Measurements from ENCODE around the gene ITGBL1.

ITGBL1 gene

DNA sequence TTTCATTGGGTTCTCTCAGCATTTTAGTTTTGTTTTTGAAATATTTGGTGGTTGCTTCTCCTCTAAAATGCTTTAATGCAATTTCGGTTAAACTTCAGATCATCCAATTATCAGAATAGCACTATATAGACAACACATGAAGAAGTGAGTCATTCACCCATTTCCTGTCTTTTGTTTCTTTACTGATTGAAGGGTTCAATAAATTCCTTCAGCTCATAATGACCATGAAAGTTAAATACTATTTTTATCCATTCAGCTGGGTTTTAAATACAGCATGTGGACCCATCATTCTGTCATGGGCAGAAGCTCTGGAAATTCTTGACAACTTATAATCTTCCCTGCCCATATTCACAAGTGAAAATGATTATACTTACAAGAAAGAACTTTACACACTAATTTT lies 187.2 kb downstream of the ITGBL1 start:
- no peak for DNase-seq

DNA sequence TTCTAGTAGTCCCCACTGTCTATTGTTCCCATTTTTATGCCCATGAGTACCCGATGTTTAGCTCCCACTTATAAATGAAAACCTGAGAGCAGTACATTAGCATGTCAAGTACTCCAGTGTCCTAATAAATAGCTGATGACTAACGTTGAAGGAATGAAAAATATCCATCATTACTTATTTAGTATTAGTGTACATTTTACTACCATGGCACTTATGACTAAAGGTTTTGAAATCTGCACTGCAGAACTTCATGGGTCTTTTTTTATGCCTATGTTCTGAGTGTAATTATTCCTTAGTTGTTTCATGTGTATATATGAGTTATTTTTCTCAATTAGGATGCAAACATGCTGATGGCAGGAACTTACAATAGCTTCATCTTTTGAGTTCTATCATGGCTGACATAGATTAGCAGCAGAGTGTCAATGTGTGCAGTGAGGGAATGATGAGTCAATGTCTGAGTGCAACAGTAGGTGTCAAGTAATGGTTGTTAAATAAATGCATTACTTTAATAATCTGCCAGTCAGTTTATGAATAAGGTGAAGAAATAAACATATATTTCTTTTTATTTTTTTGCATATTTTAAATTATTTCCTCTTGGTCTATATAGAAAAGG lies 188.4 kb downstream of the ITGBL1 start:
- no peak for DNase-seq

DNA sequence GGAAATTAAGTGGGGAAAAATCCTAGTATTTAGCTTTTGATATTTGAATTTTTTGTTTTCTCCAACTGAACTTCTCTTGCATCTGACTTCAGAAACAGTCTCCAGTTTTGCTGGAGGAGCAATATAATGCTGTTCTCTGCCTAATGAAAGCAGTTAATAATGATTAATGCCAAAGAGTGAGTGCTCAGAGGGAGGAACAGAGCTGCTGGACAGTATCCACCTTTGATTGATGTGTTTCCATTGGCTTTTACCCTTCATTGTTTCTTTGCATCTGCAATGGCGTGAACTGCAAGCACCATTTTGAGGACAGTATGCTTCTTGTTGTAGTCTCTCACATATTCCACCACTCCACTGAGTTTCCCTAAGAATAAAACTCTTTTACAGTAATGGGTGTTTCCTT lies 193.4 kb downstream of the ITGBL1 start:
- DNase-seq = no peak

DNA sequence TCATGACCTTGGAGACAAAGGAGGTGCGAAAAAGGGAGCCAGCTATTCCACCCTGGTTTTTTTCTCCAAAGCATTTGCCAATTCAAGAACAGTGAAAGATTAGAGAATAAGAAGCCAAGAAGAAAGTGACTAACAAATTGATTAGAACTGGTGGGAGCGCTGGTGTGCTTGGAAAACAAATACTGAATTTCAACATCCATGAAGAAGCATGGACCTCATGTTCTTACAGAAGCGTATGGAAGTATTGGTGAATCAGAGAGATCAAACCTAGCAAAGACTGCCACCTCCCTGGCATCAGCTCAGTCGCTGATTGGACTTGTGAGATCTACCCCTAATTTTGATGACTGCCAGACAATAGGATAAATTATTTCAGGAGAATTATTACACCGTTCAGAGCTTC lies 195.3 kb downstream of the ITGBL1 start:
- no peak for DNase-seq

DNA sequence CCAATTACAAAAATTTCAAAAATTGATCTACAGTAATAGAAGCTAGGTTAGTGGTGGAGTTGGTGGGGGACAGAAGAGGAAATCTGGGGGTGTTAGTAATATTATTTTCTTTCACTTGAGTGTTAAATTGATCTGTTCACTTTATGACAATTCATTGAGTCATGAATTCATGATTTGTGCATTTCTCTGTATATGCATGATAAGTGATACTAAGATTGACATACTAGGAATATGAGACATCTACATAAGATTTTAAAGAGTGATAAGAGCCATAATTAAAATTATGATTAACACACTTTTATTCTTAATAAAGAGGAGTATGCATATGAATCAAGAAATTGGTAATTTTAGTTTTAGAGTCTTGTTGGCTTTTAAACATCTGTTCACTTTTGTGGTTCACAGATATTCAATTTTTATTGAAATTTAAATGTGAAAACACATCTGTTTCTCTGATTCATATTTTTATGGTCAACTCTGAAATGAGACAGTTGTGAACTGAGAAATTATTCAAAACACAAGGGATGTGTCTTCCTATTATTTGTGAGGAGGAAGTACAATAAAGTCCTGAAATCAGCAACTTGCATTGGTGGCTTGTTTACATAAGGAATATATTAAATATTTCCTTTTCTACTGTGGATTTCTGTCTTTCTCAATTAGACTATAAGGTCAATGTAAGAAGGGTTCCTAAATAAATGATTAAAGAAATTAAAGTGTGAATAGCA lies 196.5 kb downstream of the ITGBL1 start:
- no peak for DNase-seq

DNA sequence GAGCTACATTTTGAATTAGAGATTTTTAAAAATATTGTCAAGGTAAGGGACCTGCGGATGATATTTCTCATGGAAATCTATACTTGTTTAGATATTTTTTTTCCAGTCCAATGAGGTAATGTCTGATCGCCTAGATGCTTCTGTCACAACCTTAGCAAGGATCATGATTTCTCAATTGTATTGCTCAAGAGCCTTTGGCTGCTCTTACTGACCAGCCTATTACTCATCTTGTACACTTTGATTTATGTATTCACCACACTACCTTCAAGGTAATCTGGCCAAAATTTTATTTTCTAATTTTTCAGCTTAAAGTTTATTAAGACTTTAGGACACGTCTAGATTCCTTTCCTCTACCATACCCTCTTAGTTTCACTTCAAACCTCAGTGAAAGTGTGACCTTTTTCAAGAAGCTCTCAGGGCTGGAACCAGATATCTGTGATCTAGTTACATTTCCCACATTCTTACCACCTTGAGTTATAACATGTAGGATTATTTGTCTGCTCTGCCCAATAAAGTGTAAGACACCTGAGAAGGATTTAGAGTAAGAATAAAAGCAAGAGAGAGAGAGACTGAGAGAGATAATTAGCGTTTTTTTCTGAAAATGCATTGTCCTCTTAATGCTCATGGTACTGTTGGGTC lies 197.1 kb downstream of the ITGBL1 start:
- DNase-seq = peak in 1 of 2 donors; percentile 50

DNA sequence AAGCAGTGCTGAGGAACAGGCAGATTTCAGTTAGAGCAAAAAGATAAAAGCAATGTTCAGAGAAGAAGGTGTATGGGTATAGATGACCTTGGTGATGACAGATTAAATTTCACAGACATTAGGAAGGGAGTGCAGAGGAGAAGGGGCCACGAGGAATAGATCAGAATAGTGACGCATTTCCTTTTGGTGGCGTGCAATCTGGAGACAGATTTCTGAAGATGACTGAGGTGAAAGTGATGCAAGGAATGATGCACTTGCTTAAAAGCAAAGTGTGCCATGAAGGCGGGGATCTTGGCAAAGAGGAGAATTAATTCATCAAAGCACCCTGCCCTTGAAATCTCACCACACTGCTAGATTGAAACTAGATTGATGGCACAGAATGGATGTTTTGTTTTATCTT lies 202.4 kb downstream of the ITGBL1 start:
- DNase-seq = no peak

DNA sequence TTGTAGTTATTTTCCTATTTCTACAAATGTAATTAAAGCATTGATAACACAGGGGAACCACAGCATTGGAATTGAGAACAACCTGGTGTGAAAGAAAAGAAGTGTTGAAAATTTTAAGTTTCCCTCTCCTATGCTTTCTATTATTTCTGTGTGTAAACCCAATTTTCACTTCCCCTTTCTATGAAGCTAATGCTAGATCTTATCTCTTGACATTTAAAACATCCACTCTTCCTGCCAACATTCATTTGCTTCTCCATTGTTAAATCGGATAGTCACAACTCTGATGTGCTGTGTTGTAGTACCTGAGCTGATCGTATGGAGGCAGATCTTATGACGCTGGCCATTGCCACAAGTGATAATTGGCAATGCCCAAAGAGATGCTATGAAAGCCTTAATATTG lies 203.0 kb downstream of the ITGBL1 start:
- DNase-seq = no peak

DNA sequence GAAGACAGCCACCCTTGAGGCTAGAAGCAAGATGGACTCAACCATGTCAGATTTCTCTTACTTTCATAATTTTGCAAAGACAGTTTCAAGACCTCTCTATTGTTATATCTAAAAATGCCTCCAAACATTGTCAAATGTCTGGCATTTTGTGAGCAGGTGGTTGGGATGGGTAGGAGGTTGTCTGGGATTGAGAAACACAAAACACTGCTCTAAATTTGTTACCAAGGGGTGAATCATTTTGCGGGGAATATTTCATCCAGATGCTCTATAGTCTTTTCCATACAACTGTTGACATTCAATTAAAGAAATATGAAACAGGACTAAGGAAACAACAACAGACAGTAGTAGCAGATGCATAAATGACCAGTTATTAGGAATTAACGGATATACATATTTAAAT lies 208.2 kb downstream of the ITGBL1 start:
- DNase-seq = no peak

DNA sequence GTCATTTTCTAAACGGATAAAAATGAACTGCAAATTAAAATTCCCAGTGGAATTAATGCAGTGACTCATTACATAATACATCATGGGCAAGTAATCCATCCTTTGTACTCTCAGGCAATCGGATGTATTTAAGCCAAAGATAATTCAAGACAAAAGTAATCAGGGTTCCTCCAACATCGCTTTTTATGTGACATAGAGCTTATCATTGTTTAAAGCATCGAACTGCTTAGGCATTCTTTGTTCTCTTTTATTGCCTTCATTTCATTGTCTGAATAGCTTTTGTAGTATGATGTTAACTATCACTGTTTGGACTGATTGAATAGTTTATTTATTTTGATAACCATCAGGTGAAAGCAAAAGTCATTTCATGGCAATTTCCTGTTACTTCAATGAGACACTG lies 209.4 kb downstream of the ITGBL1 start:
- DNase-seq = no peak

DNA sequence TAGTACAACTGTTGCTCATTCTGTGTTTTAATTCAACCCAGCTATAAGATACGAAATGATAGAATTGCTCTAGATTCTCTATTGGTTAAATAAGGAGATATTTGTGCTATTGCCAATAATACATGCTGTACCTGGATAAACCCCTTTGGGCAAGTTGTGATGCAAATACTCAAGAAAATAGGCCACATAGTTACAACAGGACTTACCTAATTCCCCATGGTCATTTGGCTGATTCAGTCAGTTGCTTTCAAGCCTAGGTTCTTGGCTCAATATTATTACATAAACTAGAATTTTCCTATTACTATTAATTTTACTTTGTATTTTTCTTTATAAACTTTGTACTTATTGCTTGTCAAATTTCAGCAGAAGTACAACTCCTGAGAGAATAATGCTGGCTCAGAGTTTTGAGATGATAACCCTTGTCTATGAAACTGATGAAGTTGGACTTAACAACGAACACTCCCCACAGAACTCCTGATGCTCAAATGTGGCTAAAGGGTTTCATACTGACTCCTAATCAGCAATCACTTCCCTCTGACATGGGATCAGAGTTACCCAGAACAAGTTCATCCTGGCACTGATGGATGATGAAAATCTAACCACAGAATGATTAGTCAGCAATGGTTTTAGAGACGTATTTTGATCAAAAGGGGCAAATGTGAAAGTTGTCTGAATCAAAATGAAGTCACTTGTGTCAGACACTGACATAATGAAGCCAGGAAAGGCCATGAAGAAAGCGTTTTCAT lies 221.1 kb downstream of the ITGBL1 start:
- no peak for DNase-seq

DNA sequence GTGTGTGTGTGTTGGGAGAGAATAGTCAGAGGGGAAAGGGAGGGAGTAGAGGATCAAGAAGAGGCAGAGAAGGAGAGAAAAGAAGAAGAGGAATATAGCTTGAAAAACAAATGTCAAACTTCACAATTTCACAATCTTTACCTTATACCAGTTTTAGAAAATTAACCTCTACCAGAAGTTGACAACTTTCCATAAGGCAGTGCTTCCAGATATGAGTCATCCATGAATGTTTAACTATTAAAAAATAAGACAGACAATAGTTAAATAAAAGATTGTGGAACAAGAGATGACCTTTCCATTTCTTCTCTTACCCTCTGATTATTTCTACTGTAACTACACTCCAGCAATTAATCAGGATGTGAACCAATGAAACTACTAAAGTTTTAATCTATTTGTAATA lies 229.4 kb downstream of the ITGBL1 start:
- DNase-seq = no peak

DNA sequence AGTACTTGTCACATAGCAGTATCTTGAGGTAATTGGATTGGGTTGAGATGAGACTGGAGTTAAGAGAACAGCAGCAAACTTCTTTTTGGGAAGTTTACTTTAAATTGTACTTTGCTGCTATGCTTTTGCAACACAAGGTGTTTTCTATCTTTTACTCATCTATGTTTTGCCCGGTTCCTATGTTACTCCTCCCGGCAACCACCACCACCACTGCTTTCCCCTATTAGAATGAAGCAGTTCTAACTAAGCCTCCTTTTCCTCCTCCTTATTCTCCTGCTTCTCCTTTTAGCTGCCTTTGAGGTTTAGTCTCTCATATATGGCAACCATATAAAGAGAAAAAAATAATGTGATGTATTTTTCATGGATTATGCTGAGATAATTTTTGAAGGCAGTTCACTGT lies 233.5 kb downstream of the ITGBL1 start:
- no peak for DNase-seq

DNA sequence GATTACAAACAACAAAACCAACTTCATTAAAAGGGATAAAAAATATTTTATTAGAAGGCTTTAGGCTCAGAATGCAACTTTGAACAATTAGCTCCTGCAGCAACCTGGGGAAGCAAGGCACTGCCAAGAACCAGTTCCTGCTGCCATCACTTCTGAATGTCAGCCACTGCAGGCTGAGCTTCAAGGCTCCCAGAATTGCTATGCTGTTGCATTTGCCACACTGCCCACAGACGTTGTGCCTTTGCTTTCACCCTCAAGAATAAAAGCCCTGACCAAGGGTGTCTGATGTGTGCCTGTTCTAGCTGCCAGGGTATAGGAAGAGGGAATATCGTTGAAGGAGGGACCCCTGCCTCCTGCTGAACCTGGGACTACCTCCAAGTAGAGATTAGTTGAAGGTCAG lies 238.4 kb downstream of the ITGBL1 start:
- no peak for DNase-seq

DNA sequence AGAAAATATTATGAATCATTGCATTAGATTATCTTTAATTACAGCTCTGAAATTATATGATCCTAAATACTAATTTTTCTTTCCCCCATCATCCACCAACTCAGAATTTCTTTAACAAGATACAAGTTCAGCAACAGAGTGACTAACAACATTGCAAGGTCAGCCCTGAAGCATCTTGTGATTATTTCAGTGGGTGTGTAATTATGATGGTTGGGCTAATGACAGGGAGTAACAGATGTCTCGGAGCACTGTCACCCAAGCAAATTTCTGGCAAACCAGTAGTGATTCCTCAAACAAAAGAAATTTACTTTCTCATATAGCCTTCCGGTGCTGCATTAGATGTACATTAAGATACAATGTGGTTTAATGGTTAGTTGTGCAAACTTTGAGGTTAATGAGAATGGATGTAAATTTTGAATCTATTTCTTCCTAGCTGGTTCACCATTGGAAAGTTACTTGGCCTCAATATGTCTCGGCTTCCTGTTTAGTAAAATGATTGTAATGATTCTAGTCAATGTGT lies 238.9 kb downstream of the ITGBL1 start:
- DNase-seq = no peak

DNA sequence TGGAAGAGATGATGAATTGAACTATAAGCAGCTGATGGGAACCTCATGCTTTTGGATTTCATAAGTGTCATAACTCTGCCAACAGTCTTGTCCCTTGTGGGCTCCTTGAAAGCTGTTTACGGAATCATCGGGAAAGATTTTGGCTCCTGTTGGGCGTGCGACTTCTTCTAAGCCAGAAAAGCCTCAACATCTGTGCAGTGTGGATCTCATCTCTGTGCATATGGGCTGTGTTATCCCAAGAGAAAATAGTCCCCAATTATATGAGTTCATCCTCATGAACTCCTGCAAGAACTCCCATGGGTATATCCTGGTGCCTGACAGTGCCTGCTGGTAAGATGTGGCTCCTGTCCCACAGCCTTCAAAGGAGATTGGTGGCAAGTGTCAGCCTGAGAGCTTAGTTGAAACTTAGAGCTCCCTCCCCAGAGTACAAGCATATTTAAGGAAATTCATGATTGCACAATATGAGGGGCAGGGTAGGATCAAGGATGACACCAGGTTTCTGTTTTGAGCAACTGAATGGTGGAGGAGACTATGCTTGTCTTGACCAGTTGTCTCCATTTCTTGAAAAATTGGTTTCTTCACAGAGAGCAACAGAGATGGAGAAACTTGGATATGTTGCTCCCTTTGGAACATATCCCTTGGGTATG lies 243.5 kb downstream of the ITGBL1 start:
- no peak for DNase-seq

DNA sequence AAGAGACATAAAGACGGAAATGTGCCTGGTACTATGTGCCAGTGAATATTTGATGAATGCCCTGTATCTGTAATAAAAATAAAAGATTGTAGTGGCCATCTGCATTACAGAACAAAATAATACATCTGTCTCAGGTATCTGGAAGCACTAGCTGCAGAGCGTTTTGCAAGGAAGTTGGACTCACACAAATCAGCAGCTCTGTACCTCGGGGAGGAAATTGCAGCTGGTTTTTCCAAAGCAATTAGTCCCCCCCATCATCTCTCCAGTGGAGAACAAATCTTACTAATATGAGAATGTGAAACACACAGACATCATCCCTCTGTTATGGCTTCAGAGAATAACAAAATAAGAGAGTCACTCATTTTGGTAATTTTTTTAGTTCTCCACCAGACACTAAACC lies 245.3 kb downstream of the ITGBL1 start:
- no peak for DNase-seq

DNA sequence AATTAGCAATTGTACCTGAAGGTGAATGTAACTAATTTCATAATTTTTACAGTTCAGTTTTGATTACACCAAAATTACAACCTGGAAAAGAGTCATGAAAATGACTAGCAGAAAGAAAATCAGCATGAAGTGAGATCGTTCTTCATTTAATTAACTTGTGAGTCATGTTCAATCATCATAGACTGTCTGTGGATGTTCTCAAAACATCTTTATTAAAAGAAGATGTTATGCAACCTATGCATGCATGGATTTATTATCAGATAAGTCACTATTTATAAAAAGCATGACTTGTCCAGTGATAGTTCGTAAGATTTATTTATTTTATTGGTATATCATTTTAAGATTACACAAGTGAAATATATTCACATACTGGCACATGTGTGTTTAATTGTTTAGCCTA lies 245.9 kb downstream of the ITGBL1 start:
- DNase-seq = no peak

DNA sequence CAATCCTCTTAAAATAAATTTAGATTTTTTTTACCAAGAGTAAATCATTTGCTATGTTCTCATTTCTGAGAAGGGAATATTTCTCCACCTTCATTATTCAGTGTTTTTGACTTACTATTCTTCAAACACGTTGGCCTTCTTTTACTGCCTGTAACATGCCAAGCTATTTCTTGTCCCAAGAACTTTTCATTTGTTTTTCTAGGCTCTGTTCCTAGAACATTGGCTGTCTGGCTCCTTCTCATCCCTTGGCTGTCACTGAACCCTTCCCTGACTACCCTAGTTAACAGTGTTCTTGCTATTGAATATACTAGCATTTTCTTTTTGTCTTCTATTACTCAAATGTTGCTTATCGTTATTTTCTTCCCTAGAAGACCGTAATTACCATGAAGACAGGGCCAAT lies 248.1 kb downstream of the ITGBL1 start:
- DNase-seq = no peak

DNA sequence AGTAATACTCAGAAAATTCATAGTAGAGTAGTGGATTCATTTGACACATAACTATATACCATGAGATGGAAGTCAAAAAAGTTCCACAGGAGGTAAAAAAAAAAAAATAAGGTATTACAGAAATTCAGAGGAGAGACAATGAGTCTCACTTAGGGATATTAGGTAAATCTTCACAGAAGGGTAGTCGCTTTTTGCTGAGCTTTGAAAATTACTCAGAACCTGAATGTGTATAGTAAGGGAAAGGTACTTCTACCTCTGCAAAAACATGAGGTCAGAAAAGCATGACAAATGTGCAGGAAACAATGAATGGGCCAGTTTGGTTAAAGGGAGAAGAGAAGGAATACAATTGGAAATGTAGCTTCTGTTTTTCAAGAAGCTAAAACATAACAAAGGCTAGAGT lies 250.6 kb downstream of the ITGBL1 start:
- DNase-seq = no peak

DNA sequence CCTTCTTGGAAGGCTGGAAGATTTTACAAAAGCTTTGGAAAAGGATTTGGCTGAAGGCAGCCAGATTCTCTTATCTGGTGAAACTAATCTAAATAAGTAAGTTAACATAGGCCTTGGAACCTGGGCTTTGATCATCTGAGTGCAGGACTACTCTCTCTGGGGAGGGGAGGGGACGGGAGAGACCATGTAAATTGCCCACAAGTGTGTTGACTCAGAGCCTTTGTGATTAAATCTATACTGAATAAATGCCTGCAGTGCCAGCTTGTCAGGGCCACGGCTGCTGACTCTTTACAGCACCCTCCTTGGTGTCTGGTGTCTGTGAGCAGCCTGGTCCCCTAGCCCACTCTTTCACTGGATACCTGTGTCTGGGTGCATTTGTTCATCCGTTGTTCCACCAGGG lies 251.4 kb downstream of the ITGBL1 start:
- no peak for DNase-seq

DNA sequence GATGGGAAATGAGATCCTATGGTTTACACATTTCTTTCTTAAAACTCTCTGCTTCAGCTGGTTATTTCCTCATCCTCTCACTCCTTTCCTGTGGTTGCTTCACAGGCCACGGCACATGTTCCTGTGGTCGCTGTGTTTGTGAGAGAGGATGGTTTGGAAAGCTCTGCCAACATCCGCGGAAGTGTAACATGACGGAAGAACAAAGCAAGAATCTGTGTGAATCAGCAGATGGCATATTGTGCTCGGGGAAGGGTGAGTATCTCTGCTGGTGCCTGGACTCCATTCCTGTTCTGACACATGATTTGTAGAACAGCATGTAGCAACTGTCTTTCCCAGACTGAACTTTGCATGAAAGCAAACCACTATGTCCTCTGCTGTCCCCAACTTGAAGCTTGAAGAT lies 254.2 kb downstream of the ITGBL1 start:
- DNase-seq = peak; percentile 16 to 40

DNA sequence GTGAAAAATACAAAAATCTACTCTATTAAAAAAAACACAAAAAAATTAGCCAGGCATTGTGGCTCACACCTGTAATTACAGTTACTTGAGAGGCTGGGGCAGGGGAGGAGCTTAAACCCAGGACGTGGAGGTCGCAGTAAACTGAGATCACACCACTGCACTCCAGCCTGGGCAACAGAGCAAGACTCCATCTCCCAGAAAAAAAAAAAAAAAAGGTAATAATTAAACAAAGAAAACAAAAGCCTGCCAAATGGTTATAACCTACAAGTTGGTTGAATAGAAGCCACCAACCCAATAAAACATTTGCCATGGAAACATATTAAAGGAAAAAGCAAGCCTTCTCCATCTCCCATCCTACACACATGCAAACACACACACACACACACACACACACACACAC lies 255.2 kb downstream of the ITGBL1 start:
- no peak for DNase-seq

Data from inflammatory macrophage treated with lipopolysaccharide for 1 hour (primary cell).